ENCODE data around the gene PNMA5. TPM values are rescaled to one million over a fixed set of nuclear protein-coding genes. Genes with fewer than 3 reads are reported as not detected.

The PNMA5 gene
- total and polyA plus RNA-seq, 10 donors, result 0.14 to 1.0 (median 0.19) TPM; not detected in 1

GRCh38 chrX:152968193-152968592 lies 25.7 kb downstream of the PNMA5 start:
- Histone ChIP-seq H3K4me1 (no peaks in the 10 kb centered on the region), H3K36me3 (peaks cover 0 to 35% (median 0%) of the 10 kb centered on the region in 6 donors), H3K4me3 (no peak overlapping the region), H3K9me3 (no peaks in the 10 kb centered on the region), H3K27me3 (replicated peaks in 1 of 7) (no peaks in the 10 kb centered on the region), H3K27ac (no peak overlapping the region)
- TF ChIP-seq, protein P1, sequence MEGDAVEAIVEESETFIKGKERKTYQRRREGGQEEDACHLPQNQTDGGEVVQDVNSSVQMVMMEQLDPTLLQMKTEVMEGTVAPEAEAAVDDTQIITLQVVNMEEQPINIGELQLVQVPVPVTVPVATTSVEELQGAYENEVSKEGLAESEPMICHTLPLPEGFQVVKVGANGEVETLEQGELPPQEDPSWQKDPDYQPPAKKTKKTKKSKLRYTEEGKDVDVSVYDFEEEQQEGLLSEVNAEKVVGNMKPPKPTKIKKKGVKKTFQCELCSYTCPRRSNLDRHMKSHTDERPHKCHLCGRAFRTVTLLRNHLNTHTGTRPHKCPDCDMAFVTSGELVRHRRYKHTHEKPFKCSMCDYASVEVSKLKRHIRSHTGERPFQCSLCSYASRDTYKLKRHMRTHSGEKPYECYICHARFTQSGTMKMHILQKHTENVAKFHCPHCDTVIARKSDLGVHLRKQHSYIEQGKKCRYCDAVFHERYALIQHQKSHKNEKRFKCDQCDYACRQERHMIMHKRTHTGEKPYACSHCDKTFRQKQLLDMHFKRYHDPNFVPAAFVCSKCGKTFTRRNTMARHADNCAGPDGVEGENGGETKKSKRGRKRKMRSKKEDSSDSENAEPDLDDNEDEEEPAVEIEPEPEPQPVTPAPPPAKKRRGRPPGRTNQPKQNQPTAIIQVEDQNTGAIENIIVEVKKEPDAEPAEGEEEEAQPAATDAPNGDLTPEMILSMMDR (IDR thresholded peaks at IDR 0.05 in 8 of 11, conservative IDR thresholded peaks at IDR 0.05 in 3 of 11), result no peak
- TF ChIP-seq POLR2A (IDR thresholded peaks at IDR 0.05) (no peak), POLR2AphosphoS5 (IDR thresholded peaks at IDR 0.05) (no peak)
- no peak for DNase-seq
- WGBS, 5 donors, result 48 to 76% (median 71%) methylated on average over 2 of the region's 2 CpGs
- intact Hi-C loops (cut with DNase I; ENCODE audit: low total_unique reads), result no loop called here

DNA sequence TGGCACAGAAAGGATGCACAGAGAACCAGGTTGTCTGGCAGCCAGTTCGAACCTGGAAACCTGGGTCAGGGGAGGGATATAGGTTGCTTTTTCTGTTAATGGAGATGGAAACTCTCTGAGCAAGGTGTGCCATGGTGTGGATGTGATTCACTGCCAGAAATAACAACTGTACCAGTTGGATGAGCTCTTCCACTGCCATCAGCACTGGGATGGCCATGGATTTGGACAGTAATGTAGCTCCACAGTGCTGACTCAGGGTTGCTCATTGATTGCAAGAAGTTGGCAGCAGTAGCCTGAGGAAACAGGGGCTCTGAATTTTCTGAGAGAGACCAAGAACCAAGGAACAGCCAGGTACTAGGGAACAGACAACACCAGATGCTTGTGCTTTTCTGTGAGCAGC lies 33.8 kb downstream of the PNMA5 start:
- WGBS, 5 donors, result 59 to 100% (median 78%) methylated on average over 1 of the region's 1 CpG

GRCh38 chrX:152959626-152960025 lies 34.3 kb downstream of the PNMA5 start:
- TF ChIP-seq POLR2AphosphoS5 (IDR thresholded peaks at IDR 0.05) (no peak), POLR2A (IDR thresholded peaks at IDR 0.05) (no peak)
- TF ChIP-seq, protein P1 (IDR thresholded peaks at IDR 0.05 in 8 of 11, conservative IDR thresholded peaks at IDR 0.05 in 3 of 11), result no peak
- H3K27me3 ChIP-seq (replicated peaks in 1 of 7), result no peaks in the 10 kb centered on the region
- H3K27ac ChIP-seq, result no peak overlapping the region
- no peaks in the 10 kb centered on the region for H3K36me3 ChIP-seq
- peaks cover 0 to 13% (median 6%) of the 10 kb centered on the region in 6 donors for H3K4me1 ChIP-seq
- intact Hi-C loops (cut with DNase I; ENCODE audit: low total_unique reads), result no loop called here
- H3K9me3 ChIP-seq, result no peaks in the 10 kb centered on the region
- 62 to 86% (median 74%) methylated on average over 6 of the region's 6 CpGs; no CpG with 5 or more reads in 1 of the 5 donors for WGBS, 5 donors
- no peak for DNase-seq
- H3K4me3 ChIP-seq, result no peak overlapping the region

More for the DNA sequence above, 33.8 kb downstream of the PNMA5 start:
- Histone ChIP-seq H3K9me3 (no peaks in the 10 kb centered on the region), H3K4me3 (no peak overlapping the region), H3K4me1 (peaks cover 0 to 13% (median 6%) of the 10 kb centered on the region in 6 donors), H3K27me3 (replicated peaks in 1 of 7) (no peaks in the 10 kb centered on the region), H3K36me3 (peaks cover 0 to 2% (median 0%) of the 10 kb centered on the region in 6 donors), H3K27ac (no peak overlapping the region)
- DNase-seq, result no peak
- TF ChIP-seq POLR2AphosphoS5 (IDR thresholded peaks at IDR 0.05), result no peak
- intact Hi-C loops (cut with DNase I; ENCODE audit: low total_unique reads), result no loop called here

GRCh38 chrX:152958524-152959465 lies 35.1 kb downstream of the PNMA5 start:
- Histone ChIP-seq H3K9me3 (no peaks in the 10 kb centered on the region), H3K4me3 (peak overlapping the region in 5 of 8 donors; percentile 19 to 61 (median 25)), H3K27ac (peak overlapping the region; percentile 51 to 82 (median 76)), H3K36me3 (no peaks in the 10 kb centered on the region), H3K27me3 (replicated peaks in 1 of 7) (no peaks in the 10 kb centered on the region), H3K4me1 (peaks cover 0 to 13% (median 6%) of the 10 kb centered on the region in 6 donors)
- intact Hi-C loops (cut with DNase I; ENCODE audit: low total_unique reads), result no loop called here
- TF ChIP-seq POLR2AphosphoS5 (IDR thresholded peaks at IDR 0.05) (peak; percentile 68 to 82 (median 80)), POLR2A (IDR thresholded peaks at IDR 0.05) (no peak)
- TF ChIP-seq, protein P1 (IDR thresholded peaks at IDR 0.05 in 8 of 11, conservative IDR thresholded peaks at IDR 0.05 in 3 of 11), result peak; percentile 91 to 98 (median 93)
- WGBS, 5 donors, result 23 to 46% (median 25%) methylated on average over 41 to 53 of the region's 53 CpGs
- DNase-seq, result peak; percentile 94
